SW 1271 (cell line): ENCODE measurements around the gene PNLIPRP3.
"Not testable (repeated sequence)": the region's sequence is repeated elsewhere in the genome, so short reads cannot be mapped to it uniquely, and the experiment has no call there.

Source experiments
- DNase-seq, 2 experiments: peaks; one replicate each; lab custom pipeline; 2025; lab: John Stamatoyannopoulos, UW

The PNLIPRP3 gene

GRCh38 chr10:116427671-116428070 lies at the start of gene PNLIPRP3:
Gene PNLIPRP3, plus strand, starts transcription at chr10:116427847. Its CDS starts 166 bp downstream, at chr10:116428013.
- no peak for DNase-seq

DNA sequence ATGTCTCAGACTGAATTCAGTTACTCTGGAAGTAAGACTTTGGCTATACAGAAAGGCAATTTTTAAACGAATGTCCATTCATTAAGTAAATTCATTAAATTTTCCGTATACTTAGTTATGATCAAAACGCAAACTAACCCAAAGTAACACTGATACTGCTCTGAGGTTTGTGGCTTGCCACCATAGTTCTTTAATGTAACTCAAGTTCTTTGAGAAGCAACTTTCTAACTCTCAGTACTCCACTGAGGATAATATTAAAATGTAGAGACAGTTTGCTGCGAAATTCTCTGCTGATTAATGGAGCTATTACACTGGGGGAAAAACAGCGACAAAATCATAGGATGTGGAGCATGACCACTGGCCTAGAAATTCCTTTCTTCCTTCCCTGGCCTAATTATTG lies 45.4 kb upstream of the PNLIPRP3 start:
- no peak for DNase-seq

GRCh38 chr10:116385311-116385710 lies 42.3 kb upstream of the PNLIPRP3 start:
- no peak for DNase-seq

GRCh38 chr10:116385994-116386809 lies 41.4 kb upstream of the PNLIPRP3 start:
- no peak for DNase-seq

GRCh38 chr10:116393246-116393831 lies 34.3 kb upstream of the PNLIPRP3 start:
- DNase-seq: not testable (repeated sequence)

GRCh38 chr10:116395223-116395985 lies 32.2 kb upstream of the PNLIPRP3 start:
- DNase-seq: no peak

DNA sequence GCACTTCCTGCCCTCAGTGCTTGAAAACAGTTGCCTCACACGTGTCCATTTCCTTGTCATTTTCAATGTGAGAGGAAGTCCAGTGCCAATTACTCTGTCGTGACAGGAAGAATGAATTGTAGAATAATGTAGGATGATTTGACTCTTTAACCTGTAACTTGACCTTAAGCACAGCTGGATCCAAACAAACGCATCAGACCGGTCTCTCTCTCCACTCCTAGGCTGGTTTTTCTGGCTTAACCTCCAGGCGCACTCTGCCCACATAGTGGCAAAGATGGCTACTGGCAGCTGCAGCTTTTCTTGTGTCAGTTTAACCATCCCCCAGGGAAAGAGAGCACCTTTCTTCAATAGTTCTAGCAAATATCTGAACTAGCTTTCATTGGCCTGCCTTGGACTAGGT lies 29.4 kb upstream of the PNLIPRP3 start:
- DNase-seq: no peak

DNA sequence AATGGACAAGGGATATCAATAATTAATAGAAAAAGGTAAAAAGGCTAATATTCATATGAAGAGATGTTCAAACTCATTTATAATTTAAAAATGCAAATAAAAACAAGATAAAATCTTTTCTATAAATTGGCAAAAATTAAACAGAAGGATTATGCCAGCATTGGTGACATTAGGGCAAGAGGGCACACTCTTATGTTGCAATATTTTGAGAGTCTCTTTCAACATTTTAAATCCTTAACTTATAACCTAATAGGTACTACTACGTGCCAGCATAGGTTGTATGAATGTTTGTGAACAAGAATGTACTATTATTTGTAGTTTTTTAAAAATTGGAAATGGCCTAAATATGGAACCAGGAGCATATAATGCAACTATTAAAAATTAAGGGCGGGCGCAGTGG lies 24.8 kb upstream of the PNLIPRP3 start:
- DNase-seq: no peak

DNA sequence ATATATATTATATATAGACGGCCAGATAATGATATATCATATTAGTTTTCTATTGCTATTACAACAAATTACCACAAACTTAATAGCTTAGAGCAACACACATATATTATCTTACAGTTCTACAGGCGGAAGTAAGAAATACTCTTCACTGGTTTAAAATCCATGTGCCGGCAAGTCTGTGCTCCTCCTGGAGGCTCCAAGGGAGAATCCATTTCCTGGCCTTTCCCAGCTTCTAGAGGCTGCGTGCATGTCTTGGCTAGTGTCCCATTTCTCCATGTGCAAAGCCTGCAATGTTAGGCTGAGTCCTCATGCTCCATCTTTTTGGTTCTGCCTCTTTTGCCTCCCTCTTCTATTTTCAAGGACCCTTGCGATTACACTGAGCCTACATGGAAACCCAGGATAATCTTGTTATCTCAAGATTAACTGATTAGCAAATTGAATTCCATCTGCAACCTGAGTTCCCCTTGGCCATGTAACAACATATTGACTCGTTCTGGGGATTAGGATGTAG lies 23.9 kb upstream of the PNLIPRP3 start:
- no peak for DNase-seq

GRCh38 chr10:116408719-116409118 lies 18.9 kb upstream of the PNLIPRP3 start:
- DNase-seq: no peak

DNA sequence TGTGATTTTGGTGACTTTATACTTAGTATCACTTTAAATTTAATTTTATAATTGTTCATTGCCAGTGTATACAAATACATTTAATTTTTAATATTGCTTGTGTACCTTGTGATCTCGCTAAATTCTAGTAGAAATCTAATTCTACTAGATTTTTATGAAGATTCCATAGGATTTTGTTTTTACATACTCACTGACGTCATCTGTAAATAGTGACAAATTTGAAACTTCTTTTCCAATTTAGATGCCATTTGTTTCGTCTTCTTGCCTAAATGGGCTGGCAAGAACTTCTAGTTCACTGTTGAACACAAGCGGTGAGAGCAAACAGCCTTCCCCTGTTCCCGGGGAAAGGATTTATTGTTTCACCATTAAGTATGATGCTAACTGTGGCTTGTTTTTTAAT lies 17.3 kb upstream of the PNLIPRP3 start:
- DNase-seq: no peak

DNA sequence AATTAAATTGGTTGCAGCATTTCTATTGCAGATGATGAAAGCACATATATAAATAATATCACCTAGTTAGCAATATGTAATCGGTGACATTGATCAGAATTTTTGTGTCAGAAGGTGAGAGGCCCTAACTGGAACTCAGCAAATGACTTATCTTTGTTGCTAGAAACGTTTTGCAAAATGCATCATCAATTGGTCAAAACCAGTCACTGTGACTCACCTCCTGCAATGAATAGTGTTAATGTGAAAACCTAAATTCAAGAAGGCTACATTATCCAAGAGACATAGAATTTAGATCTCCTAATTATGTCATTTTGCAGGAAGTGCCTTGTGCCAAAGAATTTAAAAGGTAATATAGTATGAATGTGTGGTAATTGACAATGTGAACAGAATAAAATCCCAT lies 9.8 kb upstream of the PNLIPRP3 start:
- no peak for DNase-seq

DNA sequence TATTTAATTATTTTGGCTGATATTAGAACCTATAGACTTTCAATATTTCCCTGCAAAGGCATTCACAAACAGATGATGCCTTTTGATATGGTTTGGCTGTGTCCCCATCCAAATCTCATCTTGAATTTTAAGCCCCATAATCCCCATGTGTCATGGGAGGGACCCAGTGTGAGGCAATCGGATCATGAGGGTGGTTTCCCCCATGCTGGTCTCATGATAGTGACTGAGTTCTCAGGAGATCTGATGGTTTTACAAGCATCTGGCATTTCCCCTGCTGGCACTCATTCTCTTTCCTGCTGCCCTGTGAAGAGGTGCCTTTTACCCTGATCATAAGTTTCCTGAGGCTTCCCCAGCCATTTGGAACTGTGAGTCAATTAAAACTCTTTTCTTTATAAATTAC lies 9.3 kb upstream of the PNLIPRP3 start:
- DNase-seq: no peak

DNA sequence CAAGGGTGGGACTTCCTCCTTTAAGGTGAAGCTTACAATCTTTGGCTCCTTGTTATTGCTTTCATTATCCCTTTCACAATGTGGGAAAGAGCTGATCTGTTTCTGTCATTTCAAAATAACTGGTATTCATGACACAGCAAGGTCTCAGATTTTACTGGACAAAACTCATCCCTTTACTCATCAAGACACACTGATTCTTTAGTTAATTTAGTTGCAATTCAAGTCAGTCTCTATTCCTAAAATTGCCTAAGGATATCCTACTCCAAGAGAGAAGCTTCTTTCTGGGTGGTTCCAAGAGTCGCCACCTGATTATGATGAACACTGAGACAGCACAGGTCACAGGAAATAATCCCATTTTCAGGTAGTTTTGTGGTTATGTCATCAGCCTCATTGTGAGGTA lies 5.8 kb upstream of the PNLIPRP3 start:
- no peak for DNase-seq

- no peak for DNase-seq
Measured at GRCh38 chr10:116429288-116429977, 1.8 kb downstream of the PNLIPRP3 start.

DNA sequence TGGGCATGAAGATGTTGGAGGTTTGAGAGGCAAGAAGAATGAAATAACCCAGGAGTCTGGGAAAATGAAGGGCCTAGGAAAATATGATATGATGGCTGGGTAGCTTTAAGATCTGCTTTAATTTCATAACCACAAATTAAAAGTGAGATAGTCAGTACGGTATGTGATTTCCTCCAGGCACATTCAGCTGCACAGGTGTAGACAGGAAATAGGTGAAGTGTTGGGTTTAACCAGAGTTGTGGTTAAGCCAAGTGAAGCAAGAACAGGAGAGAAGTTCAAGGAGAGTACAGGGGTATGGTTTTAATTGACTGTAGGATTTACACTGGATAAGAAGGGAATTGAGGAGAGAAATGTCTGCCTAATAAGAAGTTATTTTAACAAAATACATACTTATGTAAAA lies 2.6 kb downstream of the PNLIPRP3 start:
- no peak for DNase-seq

DNA sequence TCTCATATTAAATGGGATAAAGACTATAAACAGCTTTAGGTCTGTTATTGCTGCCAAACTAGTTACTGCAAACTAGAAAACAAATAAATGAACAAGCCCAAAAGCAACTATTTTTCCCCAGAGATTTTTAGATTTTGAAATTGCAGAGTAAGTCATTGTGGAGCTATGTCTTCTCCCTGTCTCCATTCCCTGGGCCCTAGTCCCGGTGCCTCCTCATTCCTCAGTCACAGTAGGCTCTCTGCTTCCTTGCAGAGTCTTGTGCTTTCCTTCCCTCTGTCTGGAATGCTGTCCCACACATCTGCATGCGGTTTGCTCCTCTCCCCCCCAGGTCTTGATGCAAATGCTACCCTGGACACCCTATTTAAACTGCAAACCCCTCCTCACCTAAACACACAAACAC lies 4.0 kb downstream of the PNLIPRP3 start:
- no peak for DNase-seq

- DNase-seq: no peak
Measured at GRCh38 chr10:116437076-116437692, 9.5 kb downstream of the PNLIPRP3 start.

- no peak for DNase-seq
Measured at GRCh38 chr10:116440330-116441030, 12.8 kb downstream of the PNLIPRP3 start.

DNA sequence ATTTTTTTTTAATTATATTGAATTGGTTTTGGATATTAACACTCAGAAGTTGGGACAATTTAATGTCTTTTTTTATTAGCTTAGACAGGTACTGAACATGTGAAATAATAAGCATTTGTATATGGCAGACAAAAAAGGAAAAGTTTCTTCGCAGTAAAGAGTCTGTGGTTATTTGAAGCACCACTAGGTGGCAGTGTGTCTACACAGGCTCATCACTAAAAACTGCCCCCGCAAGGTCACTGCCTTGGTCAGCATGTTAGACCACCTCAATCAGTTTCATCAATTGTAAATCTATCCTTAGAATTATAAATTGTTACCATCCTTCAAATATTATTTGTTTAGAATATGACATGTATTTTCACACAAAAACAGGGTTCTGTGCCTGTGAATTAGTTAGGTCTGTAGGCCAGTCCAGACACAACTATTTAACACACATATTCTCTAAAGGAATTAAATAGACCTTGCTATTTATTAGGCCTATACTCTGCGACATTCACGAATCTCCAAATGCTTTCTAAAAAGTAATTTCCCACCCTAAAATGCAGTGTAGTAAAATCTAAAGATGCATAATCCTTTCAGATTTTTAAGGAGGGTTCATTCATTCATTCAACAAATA lies 17.0 kb downstream of the PNLIPRP3 start:
- peak in 1 of 2 experiments; percentile 14 for DNase-seq

- no peak for DNase-seq
Measured at GRCh38 chr10:116450861-116451260, 23.2 kb downstream of the PNLIPRP3 start.
